Esophagus muscularis mucosa (tissue), 4 donors: Measurements from ENCODE around the gene CGB3. TPM values are rescaled to one million over a fixed set of nuclear protein-coding genes. Genes with fewer than 3 reads are reported as not detected.

Experiments
- DNase-seq: peaks from one replicate; pipeline ENCODE4 v3.0.0-alpha.2; 2017; ENCODE audit errors: extremely low spot score
- H3K27ac ChIP-seq, 4 donors: fragments of 200-600 bp; sonication (generic); replicated peaks in 1 of 4; 1 replicate in 3 of 4; 2 replicates in 1 of 4; pipeline ENCODE4 v1.5.1; 2016 to 2019; ENCODE audit warnings: mild to moderate bottlenecking in 1 of 4
- H3K27me3 ChIP-seq, 4 donors: fragments of 200-600 bp; sonication (generic); one replicate each; pipeline versions ENCODE4 v1.5.1 to v1.6.0; 2016 to 2019
- H3K36me3 ChIP-seq, 4 donors: fragments of 200-600 bp; sonication (generic); one replicate each; pipeline ENCODE4 v1.5.1; 2016 to 2019
- H3K4me1 ChIP-seq, 4 donors: fragments of 200-600 bp; sonication (generic); one replicate each; pipeline ENCODE4 v1.5.1; 2016 to 2019
- H3K4me3 ChIP-seq, 4 donors: fragments of 200-600 bp; sonication (generic); 1 replicate in 2 of 4; 2 replicates in 2 of 4; pipeline ENCODE4 v1.5.1; 2016 to 2019; ENCODE audit warnings: mild to moderate bottlenecking in 4 of 4, moderate library complexity in 1 of 4
- H3K9me3 ChIP-seq, 4 donors: fragments of 200-600 bp; sonication (generic); 1 replicate in 3 of 4; 2 replicates in 1 of 4; pipeline ENCODE4 v1.5.1; 2016 to 2019
- CTCF ChIP-seq, 3 experiments: fragments of 200-600 bp in 2 of 3; fragments of 450-650 bp in 1 of 3; sonication (generic) in 2 of 3; IDR thresholded peaks; one replicate each; pipeline ENCODE4 v1.5.1; 2017 to 2019; ENCODE audit warnings: antibody characterized with exemption in 3 of 3, mild to moderate bottlenecking in 2 of 3, moderate library complexity in 1 of 3
- EP300 ChIP-seq: sonication (generic); formaldehyde crosslinking; IDR thresholded peaks from one replicate; pipeline ENCODE4 v1.6.1; 2017; ENCODE audit warnings: antibody characterized with exemption
- POLR2A ChIP-seq: fragments of 450-650 bp; IDR thresholded peaks from one replicate; pipeline ENCODE4 v1.6.1; 2017; ENCODE audit warnings: antibody characterized with exemption, moderate library complexity, mild to moderate bottlenecking, low read depth
- POLR2AphosphoS5 ChIP-seq, 2 donors: sonication (generic); formaldehyde crosslinking; IDR thresholded peaks; one replicate each; pipeline ENCODE4 v1.6.1; 2017; ENCODE audit warnings: antibody characterized with exemption in 2 of 2
- WGBS: methylation state at CpG from one replicate; pipeline ENCODE4 v1.1.5; 2018; 5-methylcytosine and 5-hydroxymethylcytosine counted together
- intact Hi-C: fragments of 100-400 bp; cut with DNase I; formaldehyde crosslinking; loops from one replicate; pipeline ENCODE4 v1.15.1; 2023
- total RNA-seq, 4 donors: library from RNA; depleted of rRNA; stranded (reverse); fragments of >200 nt; gene quantifications; one replicate each; pipeline versions ENCODE4 v1.1.0 to v1.2.1, GENCODE V29; 2016

Gene CGB3
- total RNA-seq, 4 donors from 2014 or later = not detected

DNA sequence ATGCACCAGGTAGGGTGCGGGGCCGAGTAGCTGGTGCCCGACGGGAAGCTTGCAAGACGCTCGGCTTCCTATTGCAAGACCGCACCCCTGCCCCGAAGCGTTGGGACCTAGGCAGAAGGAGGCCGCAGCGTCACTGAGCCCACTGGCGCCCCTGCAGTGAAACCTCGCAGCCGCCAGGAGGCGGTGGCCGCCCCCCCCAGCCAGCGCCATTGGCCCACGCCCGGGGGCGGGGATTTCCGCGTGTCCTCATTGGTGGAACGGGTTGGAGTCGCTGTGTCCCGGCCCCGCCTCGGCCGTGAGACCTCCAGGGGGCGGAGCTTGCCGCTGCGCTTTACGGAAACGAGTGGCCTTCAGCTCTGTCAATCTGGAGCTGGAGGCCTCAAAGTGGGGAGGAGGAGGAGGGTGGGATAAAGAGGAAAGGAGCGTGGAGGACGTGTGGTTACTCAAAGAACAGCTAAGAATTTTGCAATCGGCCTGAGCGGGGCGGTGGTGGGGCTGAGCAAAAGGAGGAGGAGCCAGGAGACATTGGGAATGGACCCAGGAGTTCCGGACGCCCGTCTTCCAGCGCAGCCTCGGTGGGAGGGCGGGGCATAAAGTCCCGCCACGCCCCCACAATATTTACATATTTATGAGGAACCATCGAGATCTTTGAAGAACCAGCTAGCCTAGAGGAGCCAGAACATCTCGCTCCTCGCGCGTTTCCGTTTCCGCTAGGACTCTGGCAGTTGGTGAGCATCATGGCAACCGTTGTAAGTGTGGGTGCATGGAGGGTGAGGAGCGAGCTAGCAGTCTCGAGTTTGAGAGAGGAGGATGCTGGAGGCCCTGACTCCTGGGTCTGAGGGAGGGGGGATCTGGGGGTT lies 30.7 kb downstream of the CGB3 start, which contains the start of the genes GYS1 and RUVBL2:
GYS1 (minus strand) TSS at position 135 of the 860 bp plus-strand sequence. CDS start 197 bp downstream, outside the sequence.
RUVBL2 (plus strand) TSS at position 713 of the 860 bp plus-strand sequence; CDS start at position 738, 25 bp downstream.
- Histone ChIP-seq H3K9me3 (no peaks in the 10 kb centered on the region), H3K4me1 (peaks cover 36 to 54% (median 48%) of the 10 kb centered on the region in 4 donors), H3K27ac (peak within 1 kb of the TSS; percentile 93 to 96 (median 94)), H3K27me3 (no peaks in the 10 kb centered on the region), H3K36me3 (peaks cover 8 to 23% (median 13%) of the 10 kb centered on the region in 4 donors), H3K4me3 (peak within 1 kb of the TSS; percentile 65 to 82 (median 78))
- under 1% methylated on average over 32 of the region's 56 CpGs for WGBS
- DNase-seq = peak; percentile 100
- TF ChIP-seq POLR2A = peak; percentile 95
- peak; percentile 86 to 99 (median 98) for TF ChIP-seq CTCF (IDR thresholded peaks at IDR 0.05)
- TF ChIP-seq POLR2AphosphoS5 (IDR thresholded peaks at IDR 0.05) = peak; percentile 99
- no peak for TF ChIP-seq EP300
- intact Hi-C loops = no loop called here

DNA sequence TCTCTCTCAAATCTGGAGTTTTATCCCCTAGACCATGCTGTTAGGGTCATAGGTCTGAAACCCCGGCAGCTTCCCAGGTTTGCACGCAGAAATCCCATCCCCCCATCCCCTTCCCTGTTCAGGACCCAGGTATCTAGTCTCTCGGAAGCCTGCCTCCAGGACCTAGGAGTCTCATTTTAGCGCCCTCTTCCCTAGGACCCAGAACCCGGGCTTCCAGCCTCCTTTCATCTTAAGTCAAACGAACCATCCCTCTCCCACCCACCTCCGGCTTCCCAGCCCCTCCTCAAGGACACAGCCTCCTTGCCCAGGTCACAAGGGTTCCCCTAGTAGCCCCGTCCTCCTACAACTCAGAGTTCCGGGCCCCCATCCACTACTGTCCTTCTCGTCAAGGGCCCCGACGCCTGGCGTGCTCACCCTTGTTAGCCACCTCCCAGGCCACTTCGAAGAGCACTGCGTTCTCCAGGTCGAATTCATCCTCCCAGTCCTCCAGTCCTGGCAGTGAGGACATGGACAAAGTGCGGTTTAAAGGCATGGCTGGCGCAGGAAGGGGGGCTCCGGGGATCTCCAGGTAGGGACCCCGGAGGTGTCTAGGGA lies 31.5 kb downstream of the CGB3 start:
- TF ChIP-seq EP300 (no peak), CTCF (IDR thresholded peaks at IDR 0.05) (no peak), POLR2AphosphoS5 (IDR thresholded peaks at IDR 0.05) (no peak), POLR2A (no peak)
- no peaks in the 10 kb centered on the region for H3K27me3 ChIP-seq
- peak overlapping the region; percentile 65 to 82 (median 78) for H3K4me3 ChIP-seq
- intact Hi-C loops = no loop called here
- under 1% methylated on average over 20 of the region's 20 CpGs for WGBS
- no peak for DNase-seq
- H3K27ac ChIP-seq = peak overlapping the region; percentile 93 to 96 (median 94)
- no peaks in the 10 kb centered on the region for H3K9me3 ChIP-seq
- peaks cover 10 to 31% (median 20%) of the 10 kb centered on the region in 4 donors for H3K36me3 ChIP-seq
- peaks cover 36 to 54% (median 48%) of the 10 kb centered on the region in 4 donors for H3K4me1 ChIP-seq

- H3K27me3 ChIP-seq = no peaks in the 10 kb centered on the region
- no peak for DNase-seq
- peak overlapping the region; percentile 93 to 96 (median 94) for H3K27ac ChIP-seq
- intact Hi-C loops = no loop called here
- H3K4me1 ChIP-seq = peaks cover 36 to 54% (median 48%) of the 10 kb centered on the region in 4 donors
- no peaks in the 10 kb centered on the region for H3K9me3 ChIP-seq
- WGBS = 12% methylated on average over 7 of the region's 8 CpGs
- peak; percentile 86 to 95 for TF ChIP-seq POLR2AphosphoS5 (IDR thresholded peaks at IDR 0.05)
- TF ChIP-seq POLR2A = no peak
- peaks cover 10 to 37% (median 26%) of the 10 kb centered on the region in 4 donors for H3K36me3 ChIP-seq
- peak overlapping the region; percentile 65 to 82 (median 78) for H3K4me3 ChIP-seq
Observed at GRCh38 chr19:48991873-48992580, 32.1 kb downstream of the CGB3 start.

DNA sequence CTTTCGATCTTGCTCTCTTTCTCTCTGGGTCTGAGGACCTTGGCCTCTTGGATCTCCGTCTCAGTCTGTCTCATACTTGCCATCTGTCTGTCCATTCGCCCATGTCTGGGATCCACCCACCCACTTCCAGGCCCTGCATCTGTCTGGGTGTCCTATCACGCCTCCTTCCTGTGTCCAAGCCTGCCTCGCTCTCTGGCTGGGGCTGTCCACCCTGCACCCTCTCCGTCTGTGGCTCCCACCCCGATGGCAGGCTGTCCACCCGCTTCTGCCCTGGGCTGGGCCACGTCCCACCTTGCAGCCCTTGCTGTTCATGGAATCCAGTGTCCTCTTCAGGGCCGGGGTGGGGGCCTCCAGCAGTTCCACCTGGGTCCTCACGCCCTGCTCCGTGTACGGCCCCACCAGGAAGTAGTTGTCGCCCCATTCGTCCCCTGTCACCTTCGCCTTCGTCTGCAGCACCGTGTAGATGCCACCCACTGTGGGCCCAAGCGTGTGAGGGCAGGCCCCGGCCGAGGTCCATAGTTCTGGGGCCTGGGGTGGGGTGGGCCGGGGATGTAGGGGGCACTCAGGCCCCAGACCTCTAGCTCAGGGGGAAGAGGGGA lies 33.0 kb downstream of the CGB3 start:
- WGBS = 90% methylated on average over 22 of the region's 22 CpGs
- Histone ChIP-seq H3K27me3 (no peaks in the 10 kb centered on the region), H3K27ac (peak overlapping the region; percentile 93 to 96 (median 94)), H3K4me1 (peaks cover 36 to 54% (median 48%) of the 10 kb centered on the region in 4 donors), H3K36me3 (peaks cover 10 to 46% (median 33%) of the 10 kb centered on the region in 4 donors), H3K9me3 (no peaks in the 10 kb centered on the region), H3K4me3 (peak overlapping the region; percentile 65 to 82 (median 78))
- intact Hi-C loops = no loop called here
- TF ChIP-seq POLR2A = no peak
- no peak for TF ChIP-seq EP300
- no peak for TF ChIP-seq POLR2AphosphoS5 (IDR thresholded peaks at IDR 0.05)
- TF ChIP-seq CTCF (IDR thresholded peaks at IDR 0.05) = no peak
- no peak for DNase-seq
